Heart right ventricle (tissue), 16 donors: ENCODE data around the gene CENPP. TPM values are rescaled to one million over a fixed set of nuclear protein-coding genes. Genes with fewer than 3 reads are reported as not detected.
A peak's percentile ranks its signal among the peaks of the same experiment; 100 is the strongest.

Source experiments
- ATAC-seq, 8 donors: fragments of 200-7000 bp; cut with Tn5 transposase; one replicate each; pipeline ENCODE4 v1.9.1; 2020; ENCODE audit warnings: mild to moderate bottlenecking in 8 of 8, moderate library complexity in 8 of 8, moderate number of reproducible peaks in 1 of 8
- DNase-seq, 2 donors: peaks; one replicate each; pipeline ENCODE4 v3.0.0-alpha.2; 2020
- H3K27ac ChIP-seq, 10 donors: fragments of 200-600 bp; sonication (generic) in 2 of 10; one replicate each; pipeline versions ENCODE4 v1.5.0 to v1.8.0; 2020 to 2022; ENCODE audit warnings: mild to moderate bottlenecking in 3 of 10
- H3K27me3 ChIP-seq, 7 donors: fragments of 200-600 bp; one replicate each; pipeline ENCODE4 v1.8.0; 2021 to 2022; ENCODE audit warnings: mild to moderate bottlenecking in 2 of 7
- H3K36me3 ChIP-seq, 9 donors: fragments of 200-600 bp; sonication (generic) in 1 of 9; one replicate each; pipeline versions ENCODE4 v1.5.0 to v1.8.0; 2020 to 2022; ENCODE audit warnings: mild to moderate bottlenecking in 2 of 9
- H3K4me1 ChIP-seq, 9 donors: fragments of 200-600 bp; sonication (generic) in 1 of 9; one replicate each; pipeline versions ENCODE4 v1.5.0 to v1.8.0; 2020 to 2022; ENCODE audit warnings: mild to moderate bottlenecking in 4 of 9
- H3K4me3 ChIP-seq, 10 donors: fragments of 200-600 bp; sonication (generic) in 2 of 10; one replicate each; pipeline versions ENCODE4 v1.5.0 to v1.8.0; 2020 to 2022; ENCODE audit warnings: mild to moderate bottlenecking in 7 of 10, moderate library complexity in 2 of 10
- H3K9me3 ChIP-seq, 11 donors: fragments of 200-600 bp in 10 of 11; sonication (generic) in 2 of 11; one replicate each; pipeline versions ENCODE4 v1.5.0 to v1.8.0; 2013 to 2022; ENCODE audit warnings: mild to moderate bottlenecking in 2 of 11, control low read depth in 1 of 11, moderate library complexity in 1 of 11
- CTCF ChIP-seq, 9 donors: fragments of 200-600 bp; sonication (generic) in 2 of 9; IDR thresholded peaks; one replicate each; pipeline versions ENCODE4 v1.5.0 to v1.8.0; 2021 to 2022; ENCODE audit warnings: antibody characterized with exemption in 9 of 9, mild to moderate bottlenecking in 5 of 9, moderate library complexity in 1 of 9
- WGBS, 2 donors: extraction: QIAGEN DNeasy Blood & Tissue Kit; methylation state at CpG; one replicate each; pipeline ENCODE4 v1.1.7; 2013; ENCODE audit warnings: inconsistent platforms in 1 of 2; 5-methylcytosine and 5-hydroxymethylcytosine counted together
- intact Hi-C, 10 donors: fragments of 100-400 bp; cut with DNase I; formaldehyde crosslinking; loops; one replicate each; pipeline versions ENCODE4 v1.11.1 to v1.14.2; 2022
- polyA plus RNA-seq, 2 donors: library from polyadenylated mRNA; stranded (reverse); fragments of 200-250 nt; gene quantifications; one replicate each; pipeline ENCODE4 v1.2.3, GENCODE V29; 2013
- total RNA-seq, 10 donors: library from RNA; stranded (reverse); fragmentation: NEBNext Ultra II Directional in 3 of 10; extraction: Animal tissue kit (Norgen Biotek cat#: 25700) in 3 of 10; gene quantifications; one replicate each; pipeline versions ENCODE4 v1.2.1 to v1.2.4, GENCODE V29; 2021 to 2023
- donor health status: Arrhythmogenic right ventricular cardiomyopathy.
- donor health status: ischemic (EF 13 %, LVEDD 7.1; RV severe dilation, severe dysfunction).
- donor health status: healthy with polysubstance abuse.
- donor health status: DM: no; HTN: yes; CAD: no.
- donor health status: DM: no; HTN: no; CAD: no.
- donor health status: ischemic (EF 25% LVEDD 6.9; RV normal size, moderate dysfunction).
- donor health status: ischemic (EF 25% LVEDD 5.7; RV mildly dilated, moderate dysfunction).
- donor health status: healthy.
- donor health status: DM: yes; HTN: yes; CAD: no.
- donor health status: Ischemic cardiomyopathy.
- donor health status: ischemic (EF 35%, LVEDD 5.7; RV mildly dilated, moderate dysfunction).
- donor health status: nonischemic (EF 11% LVEDD 7.7; RV severe dilation, severe dysfunction).
- donor health status: DM: yes; HTN: yes; CAD: no.
- donor health status: PGD.
- donor health status: ischemic (EF 29% LVEDD 5.4; RV normal size, mild dysfunction).
- donor health status: nonischemic (EF 23%, LVEDD 6.1; RV moderate dilation, normal function).

CENPP gene
- total and polyA plus RNA-seq, 12 donors, result 1.3 to 5.2 (median 2.8) TPM

GRCh38 chr9:92545002-92545510, 219.3 kb downstream of the CENPP start:
- no peak for TF ChIP-seq CTCF (IDR thresholded peaks at IDR 0.05)
- no peak overlapping the region for H3K4me3 ChIP-seq
- no peak for DNase-seq
- ATAC-seq, result no peak
- H3K27me3 ChIP-seq, result no peaks in the 10 kb centered on the region
- H3K4me1 ChIP-seq, result no peaks in the 10 kb centered on the region
- H3K9me3 ChIP-seq, result peaks cover 0 to 18% (median 3%) of the 10 kb centered on the region in 11 donors
- WGBS, 2 donors, result 95 to 98% methylated on average over 31 to 33 of the region's 33 CpGs
- H3K27ac ChIP-seq, result no peak overlapping the region
- intact Hi-C loops, result no loop called here
- H3K36me3 ChIP-seq, result peaks cover 0 to 3% (median 0%) of the 10 kb centered on the region in 9 donors

- no peaks in the 10 kb centered on the region for H3K4me1 ChIP-seq
- H3K4me3 ChIP-seq, result no peak overlapping the region
- no peaks in the 10 kb centered on the region for H3K27me3 ChIP-seq
- DNase-seq, result no peak
- peaks cover 0 to 3% (median 0%) of the 10 kb centered on the region in 9 donors for H3K36me3 ChIP-seq
- peaks cover 0 to 13% (median 3%) of the 10 kb centered on the region in 11 donors for H3K9me3 ChIP-seq
- TF ChIP-seq CTCF (IDR thresholded peaks at IDR 0.05), result no peak
- 93 to 95% methylated on average over 3 of the region's 3 CpGs for WGBS, 2 donors
- intact Hi-C loops, result no loop called here
- ATAC-seq, result no peak
- H3K27ac ChIP-seq, result no peak overlapping the region
Measured at GRCh38 chr9:92547356-92547755, 221.6 kb downstream of the CENPP start.

DNA sequence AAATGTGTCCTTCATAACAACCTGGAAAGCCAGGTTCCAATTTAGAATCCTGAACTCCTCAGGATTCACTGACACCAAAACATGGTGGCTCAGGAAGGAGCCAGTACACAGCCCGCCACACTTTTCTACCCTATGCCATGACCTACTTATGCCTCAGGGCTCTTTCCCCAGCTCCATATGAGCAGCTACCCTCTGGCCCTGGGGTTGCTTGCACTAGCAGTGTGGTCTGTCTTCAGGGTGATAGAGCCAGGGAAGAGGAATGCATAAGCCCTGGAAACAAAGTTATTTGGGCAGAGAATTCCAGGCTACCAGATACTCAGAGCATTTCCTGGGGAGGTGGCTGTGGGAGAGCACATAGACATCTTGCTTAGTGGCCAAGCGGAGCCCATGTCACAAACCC, 225.0 kb downstream of the CENPP start:
- H3K4me1 ChIP-seq, result no peaks in the 10 kb centered on the region
- H3K4me3 ChIP-seq, result no peak overlapping the region
- DNase-seq (no peak), ATAC-seq (no peak)
- H3K36me3 ChIP-seq, result no peaks in the 10 kb centered on the region
- WGBS, 2 donors, result 93 to 95% methylated on average over 2 of the region's 2 CpGs
- no peaks in the 10 kb centered on the region for H3K27me3 ChIP-seq
- H3K9me3 ChIP-seq, result no peaks in the 10 kb centered on the region
- no peak overlapping the region for H3K27ac ChIP-seq
- no peak for TF ChIP-seq CTCF (IDR thresholded peaks at IDR 0.05)
- intact Hi-C loops, result no loop called here

DNA sequence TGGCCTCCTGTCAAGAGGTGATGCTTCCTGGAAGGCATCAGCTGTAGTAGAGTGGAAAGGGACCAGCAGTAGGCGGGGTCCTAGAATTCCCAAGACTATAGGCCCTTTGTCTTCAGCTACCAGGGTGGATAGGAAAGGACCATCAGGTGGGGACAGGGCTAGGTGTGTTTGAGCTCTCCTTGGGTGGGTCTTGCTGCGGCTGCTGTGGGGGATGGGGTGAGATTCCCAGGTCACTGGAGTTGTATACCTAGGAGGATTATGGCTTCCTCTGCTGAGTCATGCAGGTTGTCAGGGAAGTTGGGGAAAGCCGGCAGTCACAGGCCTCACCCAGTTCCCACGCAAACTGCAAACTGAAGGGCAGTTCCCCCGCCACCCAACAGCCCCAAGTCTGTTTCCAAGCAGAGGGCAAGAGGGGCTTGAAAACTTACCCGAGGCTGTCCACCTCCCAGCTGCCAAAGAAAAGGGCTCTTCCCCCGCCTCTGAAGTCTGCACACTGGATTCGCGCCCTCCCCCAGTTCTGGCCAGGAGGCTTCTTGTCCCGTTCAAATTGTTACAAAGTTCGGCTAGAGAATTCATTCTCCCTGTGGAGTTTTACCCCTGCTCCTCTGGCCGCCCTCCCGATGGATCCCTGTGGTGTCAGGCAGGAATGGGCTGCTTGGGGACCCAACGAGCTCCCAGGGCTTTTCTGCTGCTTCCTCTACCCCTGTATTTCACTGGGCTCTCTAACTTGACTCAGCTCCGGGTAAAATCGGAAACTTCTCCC, 233.0 kb downstream of the CENPP start:
- H3K9me3 ChIP-seq, result no peaks in the 10 kb centered on the region
- peaks cover 0 to 20% (median 4%) of the 10 kb centered on the region in 9 donors for H3K4me1 ChIP-seq
- 83% methylated on average over 16 of the region's 16 CpGs for WGBS, 2 donors
- TF ChIP-seq CTCF (IDR thresholded peaks at IDR 0.05), result no peak
- H3K27me3 ChIP-seq, result no peaks in the 10 kb centered on the region
- ATAC-seq (peak in 1 of 8 donors; percentile 34), DNase-seq (peak in 1 of 2 donors; percentile 32)
- no peaks in the 10 kb centered on the region for H3K36me3 ChIP-seq
- intact Hi-C loops, result no loop called here
- H3K4me3 ChIP-seq, result no peak overlapping the region
- H3K27ac ChIP-seq, result peak overlapping the region in 2 of 10 donors; percentile 7 to 24
